GM12878 (cell line): Measurements from ENCODE around the gene CDCA5. TPM values are rescaled to one million over a fixed set of nuclear protein-coding genes. Genes with fewer than 3 reads are reported as not detected.

Source experiments
- ATAC-seq: fragments of 200-7000 bp; cut with Tn5 transposase; 3 replicates; pipeline ENCODE4 v1.9.1; 2020; ENCODE audit warnings: mild to moderate bottlenecking, moderate library complexity
- BruUV-seq: library from RNA; stranded (reverse); fragments of 400-500 nt; replicated peaks from 2 replicates; lab custom pipeline; 2021; lab: Mats Ljungman, UMichigan
- CTCF ChIA-PET: fragments of 300-600 bp; sonication (Branson Sonifier 250); formaldehyde crosslinking; extraction: SDS; loops from one replicate; lab custom pipeline; 2021; ENCODE audit warnings: inconsistent platforms; lab: Yijun Ruan, JAX
- POLR2A ChIA-PET: fragments of 350-600 bp; formaldehyde crosslinking; extraction: SDS; loops from one replicate; lab custom pipeline; 2021; ENCODE audit warnings: inconsistent platforms; lab: Charles Lee
- RAD21 ChIA-PET: fragments of 300-600 bp; sonication (Branson Sonifier 250); formaldehyde crosslinking; loops from one replicate; lab custom pipeline; 2023; ENCODE audit warnings: antibody characterized with exemption; ENCODE audit not compliant: unreplicated experiment; lab: Charles Lee
- SMC1A ChIA-PET: fragments of 300-600 bp; sonication (Branson Sonifier 250); formaldehyde crosslinking; loops from one replicate; lab custom pipeline; 2023; ENCODE audit not compliant: unreplicated experiment, uncharacterized antibody; lab: Charles Lee
- DNase-seq: peaks from one replicate; pipeline ENCODE4 v3.0.0-alpha.2; 2011; ENCODE audit warnings: low read depth, low spot score
- FAIRE-seq: peaks from 3 replicates; lab custom pipeline; 2011; peaks lifted over from hg19 to GRCh38; lab: Jason Lieb, UNC
- H2AFZ ChIP-seq: 2 replicates; pipeline ENCODE4 v1.6.0; 2011; ENCODE audit warnings: low read depth, low read length, control low read depth; ENCODE audit not compliant: control insufficient read depth
- H3K27ac ChIP-seq: 2 replicates; pipeline ENCODE4 v1.5.1; 2011; ENCODE audit warnings: control low read depth; ENCODE audit not compliant: control insufficient read depth, insufficient read depth
- H3K27me3 ChIP-seq, 2 experiments: replicated peaks in 1 of 2; 2 replicates each; pipeline versions ENCODE4 v1.6.0 to v1.6.1; 2011; ENCODE audit warnings: low read length in 1 of 2; ENCODE audit not compliant: control insufficient read depth in 2 of 2, insufficient read depth in 2 of 2
- H3K36me3 ChIP-seq, 2 experiments: 2 replicates each; pipeline ENCODE4 v1.5.1; 2011; ENCODE audit warnings: low read length in 1 of 2; ENCODE audit not compliant: control insufficient read depth in 2 of 2, insufficient read depth in 2 of 2
- H3K4me1 ChIP-seq: 2 replicates; pipeline ENCODE4 v1.6.1; 2011; ENCODE audit warnings: mild to moderate bottlenecking, low read length, moderate library complexity, mixed read lengths; ENCODE audit not compliant: control insufficient read depth, insufficient read depth
- H3K4me2 ChIP-seq: 2 replicates; pipeline ENCODE4 v1.6.0; 2011; ENCODE audit warnings: control low read depth; ENCODE audit not compliant: control insufficient read depth, insufficient read depth
- H3K4me3 ChIP-seq: fragments of 200-600 bp; sonication (generic); 2 replicates; pipeline ENCODE4 v1.5.1; 2016
- H3K79me2 ChIP-seq: 2 replicates; pipeline ENCODE4 v1.6.0; 2011; ENCODE audit warnings: low read length; ENCODE audit not compliant: control insufficient read depth, insufficient read depth
- H3K9ac ChIP-seq: 2 replicates; pipeline ENCODE4 v1.8.0; 2011; ENCODE audit warnings: low read length, control low read depth, mixed read lengths; ENCODE audit not compliant: control insufficient read depth, insufficient read depth
- H3K9me3 ChIP-seq: replicated peaks from 3 replicates; pipeline ENCODE4 v1.5.1; 2011; ENCODE audit warnings: mild to moderate bottlenecking, low read length; ENCODE audit not compliant: control insufficient read depth, insufficient read depth
- H4K20me1 ChIP-seq: 2 replicates; pipeline ENCODE4 v1.6.0; 2011; ENCODE audit not compliant: control insufficient read depth, insufficient read depth
- LARP7 ChIP-seq: fragments of 450-650 bp; IDR thresholded peaks from 2 replicates; pipeline ENCODE4 v1.6.1; 2017; ENCODE audit warnings: mild to moderate bottlenecking
- NFYB ChIP-seq: IDR thresholded peaks from 2 replicates; pipeline ENCODE4 v1.6.1; 2011; ENCODE audit warnings: low read depth, mild to moderate bottlenecking, low read length, improper control_type of control experiment, moderate library complexity; ENCODE audit not compliant: insufficient read depth
- POLR2A ChIP-seq: IDR thresholded peaks from 2 replicates; pipeline ENCODE4 v1.6.1; 2011; ENCODE audit warnings: low read depth, mild to moderate bottlenecking, low read length
- POLR2AphosphoS5 ChIP-seq: IDR thresholded peaks from 2 replicates; pipeline ENCODE4 v1.6.1; 2011; ENCODE audit warnings: mild to moderate bottlenecking, low read length, inconsistent platforms
- RUNX3 ChIP-seq: IDR thresholded peaks from 2 replicates; pipeline ENCODE4 v1.6.1; 2012; ENCODE audit warnings: low read length, inconsistent platforms
- SUZ12 ChIP-seq: fragments of 200-600 bp; sonication (generic); IDR thresholded peaks from one replicate; pipeline ENCODE4 v1.6.1; 2018; ENCODE audit warnings: antibody characterized with exemption, mild to moderate bottlenecking; ENCODE audit not compliant: unreplicated experiment
- WGBS: methylation state at CpG from one replicate; pipeline ENCODE4 v1.1.6; 2016; ENCODE audit warnings: low lambda C conversion rate; ENCODE audit not compliant: insufficient replicate concordance, insufficient coverage; ENCODE audit errors: missing lambda C conversion rate; 5-methylcytosine and 5-hydroxymethylcytosine counted together
- in situ Hi-C: fragments of 300-500 bp; cut with MboI; formaldehyde crosslinking; loops from 9 replicates; pipeline ENCODE4 v1.14.3; 2018; ENCODE audit warnings: mixed read lengths
- intact Hi-C: fragments of 100-400 bp; cut with micrococcal nuclease; formaldehyde crosslinking; loops from one replicate; pipeline ENCODE4 v1.14.2; 2022; ENCODE audit not compliant: unreplicated experiment
- polyA plus RNA-seq, 11 experiments: library from polyadenylated mRNA; depleted of rRNA in 4 of 11; unstranded in 6 of 11; stranded (reverse) in 5 of 11; fragments of >200 nt; fragmentation: Nextera tagmentation in 4 of 11; fragmentation: Illumina TruSeq in 1 of 11; extraction: Ambion mirVana in 4 of 11; extraction: Trizol in 1 of 11; gene quantifications; 1 replicate in 1 of 11; 2 replicates in 10 of 11; pipeline versions ENCODE4 v1.2.1 to v1.2.3, GENCODE V29; 2011 to 2016; ENCODE audit warnings: inconsistent platforms in 2 of 11, missing spikeins in 2 of 11, low read depth in 1 of 11
- total RNA-seq, 4 experiments: library from RNA; depleted of rRNA in 3 of 4; stranded (reverse); fragments of >200 nt in 3 of 4; fragmentation: Illumina TruSeq in 1 of 4; extraction: Trizol in 1 of 4; gene quantifications; 2 replicates each; pipeline versions ENCODE4 v1.2.1 to v1.2.3, GENCODE V29; 2013 to 2021

CDCA5 gene
- total and polyA plus RNA-seq, 10 of the 15 experiments (the other 5 are each of a cell fraction or from before 2014, with no cell fraction given): 21.2 to 107 (median 64.9) TPM

DNA sequence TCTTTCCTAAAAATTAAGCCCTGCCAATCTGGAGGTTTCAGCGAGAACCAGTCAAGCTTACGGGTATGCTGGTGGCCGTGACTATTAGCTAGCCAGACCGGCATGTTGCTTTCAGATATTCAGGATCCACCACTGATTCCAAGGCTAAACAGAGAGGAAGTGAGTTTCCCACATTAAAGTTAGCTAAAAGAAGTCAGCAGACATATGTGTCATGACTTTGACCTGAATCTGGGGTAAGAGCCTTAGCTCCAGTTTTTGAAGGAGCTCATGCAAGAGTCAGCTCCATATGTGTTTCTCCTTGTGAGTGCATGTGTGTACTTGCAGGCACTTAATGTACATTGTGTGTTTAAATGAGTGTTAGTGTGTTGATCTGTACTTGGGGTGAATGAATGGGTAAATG lies 1.6 kb upstream of the CDCA5 start:
- no TSS peak for BruUV-seq
- H3K27ac ChIP-seq: no peak overlapping the region
- CTCF ChIA-PET: interaction anchor here (0.8 to 1.5 kb wide), 6 partner anchors 14 to 244 kb away, joined by 3 to 5 read pairs (median 3); partner anchors contain the start of genes FAU, MRPL49 and TM7SF2

DNA sequence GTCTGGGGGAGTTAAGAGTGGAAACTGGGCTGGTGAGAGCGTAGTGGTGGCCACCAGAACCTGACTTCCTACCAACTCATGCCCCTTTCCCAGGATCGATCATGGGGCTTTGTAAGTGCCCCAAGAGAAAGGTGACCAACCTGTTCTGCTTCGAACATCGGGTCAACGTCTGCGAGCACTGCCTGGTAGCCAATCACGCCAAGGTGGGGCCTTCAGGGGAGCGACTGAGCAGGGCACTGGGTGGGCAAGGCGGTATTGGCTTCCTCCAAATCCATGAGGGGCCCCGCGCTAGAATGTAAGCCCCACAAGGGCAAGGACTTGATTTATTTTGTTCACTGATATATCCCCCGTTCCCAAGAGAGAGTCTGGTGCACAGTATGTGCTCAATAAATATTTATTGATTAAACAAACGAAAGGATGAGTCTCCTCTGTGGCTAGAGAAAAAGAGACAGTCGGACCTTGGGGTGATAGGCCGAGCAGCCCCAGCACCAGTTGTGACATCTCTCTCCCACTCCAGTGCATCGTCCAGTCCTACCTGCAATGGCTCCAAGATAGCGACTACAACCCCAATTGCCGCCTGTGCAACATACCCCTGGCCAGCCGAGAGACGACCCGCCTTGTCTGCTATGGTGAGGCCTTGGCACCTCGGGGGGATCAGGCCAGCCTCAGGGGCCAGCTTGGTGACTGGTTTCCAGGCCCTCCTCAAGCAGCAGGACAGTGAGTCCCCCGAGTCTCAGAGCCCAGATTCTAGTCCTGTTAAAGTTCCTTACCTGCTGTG lies 947 bp upstream of the CDCA5 start:
- peaks cover 44% of the 10 kb centered on the region for H3K79me2 ChIP-seq
- no peaks in the 10 kb centered on the region for H3K9me3 ChIP-seq
- peak overlapping the region; percentile 87 for H3K9ac ChIP-seq
- no peaks in the 10 kb centered on the region for H3K27me3 ChIP-seq
- H3K36me3 ChIP-seq: peaks cover 7 to 15% of the 10 kb centered on the region in 2 experiments
- FAIRE-seq (no peak), DNase-seq (no peak), ATAC-seq (peak; percentile 27)
- peaks cover 18% of the 10 kb centered on the region for H3K4me1 ChIP-seq
- SMC1A ChIA-PET: interaction anchor here (0.8 kb wide), 2 partner anchors 10 to 32 kb away, joined by 3 read pairs; partner anchors contain the start of gene ZNHIT2
- POLR2A ChIA-PET: no interaction called here
- TF ChIP-seq LARP7: 0 out of 2 replicates have a peak, but pooled peaks have one; percentile 17
- TF ChIP-seq NFYB: 0 out of 2 replicates have a peak, but pooled peaks have one; percentile 30
- no peak for TF ChIP-seq RUNX3
- TF ChIP-seq POLR2AphosphoS5: 0 out of 2 replicates have a peak, but pooled peaks have one; percentile 15
- peak; percentile 50; the same call in 1 of the 2 replicates for TF ChIP-seq POLR2A
- H3K4me2 ChIP-seq: peak overlapping the region; percentile 68
- CTCF ChIA-PET: interaction anchor here (0.8 to 1.5 kb wide), 6 partner anchors 14 to 245 kb away, joined by 3 to 5 read pairs (median 3); partner anchors contain the start of genes FAU, MRPL49 and TM7SF2
- peak overlapping the region; percentile 86 for H3K4me3 ChIP-seq
- in situ Hi-C loops (no loop called here), intact Hi-C loops (loop anchor here (2.0 kb wide), 1 partner anchor 72 kb away; no protein-coding TSS in a partner anchor)
- H4K20me1 ChIP-seq: no peaks in the 10 kb centered on the region
- RAD21 ChIA-PET: interaction anchor here (1.0 kb wide), 1 partner anchor 9 kb away, joined by 3 read pairs; no protein-coding TSS in a partner anchor
- H2AFZ ChIP-seq: peak overlapping the region; percentile 82; the same call in 1 of the 2 replicates
- BruUV-seq: TSS peak; percentile 79
- 47% methylated on average over 23 of the region's 23 CpGs for WGBS
- H3K27ac ChIP-seq: peak overlapping the region; percentile 84

More for the DNA sequence above, 1.6 kb upstream of the CDCA5 start:
- H4K20me1 ChIP-seq: no peaks in the 10 kb centered on the region
- H3K4me2 ChIP-seq: peak overlapping the region; percentile 68
- no peak for TF ChIP-seq SUZ12
- no peaks in the 10 kb centered on the region for H3K27me3 ChIP-seq
- H3K9ac ChIP-seq: peak overlapping the region; percentile 87; the same call in 1 of the 2 replicates
- WGBS: 82% methylated on average over 4 of the region's 4 CpGs
- H3K9me3 ChIP-seq: no peaks in the 10 kb centered on the region
- ATAC-seq (no peak), DNase-seq (no peak), FAIRE-seq (no peak)
- ChIA-PET RAD21 (interaction anchor here (1.0 to 1.2 kb wide), 2 partner anchors 8 to 10 kb away, joined by 3 read pairs; no protein-coding TSS in a partner anchor), POLR2A (no interaction called here), SMC1A (interaction anchor here (0.8 kb wide), 2 partner anchors 9 to 32 kb away, joined by 3 read pairs; partner anchors contain the start of gene ZNHIT2)
- in situ Hi-C loops (no loop called here), intact Hi-C loops (loop anchor here (2.0 kb wide), 1 partner anchor 73 kb away; no protein-coding TSS in a partner anchor)
- peaks cover 5 to 15% of the 10 kb centered on the region in 2 experiments for H3K36me3 ChIP-seq
- H2AFZ ChIP-seq: no peak overlapping the region
- H3K4me1 ChIP-seq: peaks cover 13% of the 10 kb centered on the region
- peak overlapping the region; percentile 86; the same call in 1 of the 2 replicates for H3K4me3 ChIP-seq
- peaks cover 42% of the 10 kb centered on the region for H3K79me2 ChIP-seq
